ENCODE results near the gene ITM2A.

- TF ChIP-seq POLR2AphosphoS5 (IDR thresholded peaks at IDR 0.05) (no peak), CTCF (IDR thresholded peaks at IDR 0.05) (no peak), POLR2A (IDR thresholded peaks at IDR 0.05) (no peak)
These were observed 30.0 kb downstream of the ITM2A start for GRCh38 chrX:79336869-79337815.
